Measurements from ENCODE around the gene EYS. TPM values are rescaled to one million over a fixed set of nuclear protein-coding genes. Genes with fewer than 3 reads are reported as not detected.

EYS gene
- total and polyA plus RNA-seq, 2 experiments from 2014 or later: under 0.01 to 0.15 TPM

DNA sequence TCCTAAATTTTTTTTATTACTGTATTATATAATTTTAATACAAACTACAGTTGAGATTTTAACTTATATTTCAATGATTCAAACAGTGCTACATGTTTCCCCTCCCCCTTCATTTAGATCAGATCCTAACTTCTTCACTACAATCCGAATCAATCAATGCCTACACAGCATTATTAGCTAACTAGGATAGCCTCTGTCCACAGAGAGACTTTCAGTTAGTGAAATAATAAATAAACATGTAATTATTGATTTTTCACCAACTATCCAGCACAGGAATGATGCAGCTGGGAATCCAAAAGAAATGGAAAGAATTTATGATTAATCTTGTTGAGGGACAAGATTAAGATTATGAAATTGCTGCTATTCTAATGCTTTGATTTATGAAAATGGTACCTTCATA, 1907.7 kb downstream of the EYS start:
- H3K9me3 ChIP-seq (ENCODE audit: low read depth): no peaks in the 10 kb centered on the region
- no peaks in the 10 kb centered on the region for H3K36me3 ChIP-seq
- DNase-seq (ENCODE audit: low read depth in 1 of 2, low spot score in 1 of 2): no peak
- H3K27me3 ChIP-seq: peaks cover 2% of the 10 kb centered on the region
- no peaks in the 10 kb centered on the region for H3K4me1 ChIP-seq (ENCODE audit: low read depth)
- TF ChIP-seq, protein P1, sequence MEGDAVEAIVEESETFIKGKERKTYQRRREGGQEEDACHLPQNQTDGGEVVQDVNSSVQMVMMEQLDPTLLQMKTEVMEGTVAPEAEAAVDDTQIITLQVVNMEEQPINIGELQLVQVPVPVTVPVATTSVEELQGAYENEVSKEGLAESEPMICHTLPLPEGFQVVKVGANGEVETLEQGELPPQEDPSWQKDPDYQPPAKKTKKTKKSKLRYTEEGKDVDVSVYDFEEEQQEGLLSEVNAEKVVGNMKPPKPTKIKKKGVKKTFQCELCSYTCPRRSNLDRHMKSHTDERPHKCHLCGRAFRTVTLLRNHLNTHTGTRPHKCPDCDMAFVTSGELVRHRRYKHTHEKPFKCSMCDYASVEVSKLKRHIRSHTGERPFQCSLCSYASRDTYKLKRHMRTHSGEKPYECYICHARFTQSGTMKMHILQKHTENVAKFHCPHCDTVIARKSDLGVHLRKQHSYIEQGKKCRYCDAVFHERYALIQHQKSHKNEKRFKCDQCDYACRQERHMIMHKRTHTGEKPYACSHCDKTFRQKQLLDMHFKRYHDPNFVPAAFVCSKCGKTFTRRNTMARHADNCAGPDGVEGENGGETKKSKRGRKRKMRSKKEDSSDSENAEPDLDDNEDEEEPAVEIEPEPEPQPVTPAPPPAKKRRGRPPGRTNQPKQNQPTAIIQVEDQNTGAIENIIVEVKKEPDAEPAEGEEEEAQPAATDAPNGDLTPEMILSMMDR (IDR thresholded peaks at IDR 0.05; ENCODE audit: low read depth, low read length): no peak
- H3K27ac ChIP-seq: no peak overlapping the region
- no peak overlapping the region for H3K4me3 ChIP-seq

DNA sequence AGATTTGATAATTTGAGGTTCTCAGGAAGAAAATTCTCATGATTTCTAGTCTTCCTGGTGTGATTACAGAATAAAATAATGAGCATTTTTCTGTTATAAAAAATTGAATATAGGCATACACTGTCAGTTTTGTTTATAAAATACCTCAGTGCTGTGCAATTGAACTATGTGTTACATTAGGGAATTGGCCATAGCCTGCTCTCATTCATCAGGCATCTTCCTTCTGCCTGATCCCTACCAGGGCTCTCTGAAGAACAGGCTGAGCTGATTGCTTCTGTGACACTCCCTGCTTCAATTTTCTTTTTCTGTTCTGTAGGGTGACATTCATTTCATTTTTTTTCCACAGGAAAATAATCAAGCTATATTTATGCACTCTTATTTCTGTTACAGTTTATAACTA, 1908.6 kb downstream of the EYS start:
- H3K27ac ChIP-seq: no peak overlapping the region
- H3K9me3 ChIP-seq (ENCODE audit: low read depth): no peaks in the 10 kb centered on the region
- no peaks in the 10 kb centered on the region for H3K36me3 ChIP-seq
- TF ChIP-seq, protein P1 (IDR thresholded peaks at IDR 0.05; ENCODE audit: low read depth, low read length): no peak
- no peaks in the 10 kb centered on the region for H3K4me1 ChIP-seq (ENCODE audit: low read depth)
- no peak overlapping the region for H3K4me3 ChIP-seq
- peaks cover 2% of the 10 kb centered on the region for H3K27me3 ChIP-seq
- no peak for DNase-seq (ENCODE audit: low read depth in 1 of 2, low spot score in 1 of 2)

DNA sequence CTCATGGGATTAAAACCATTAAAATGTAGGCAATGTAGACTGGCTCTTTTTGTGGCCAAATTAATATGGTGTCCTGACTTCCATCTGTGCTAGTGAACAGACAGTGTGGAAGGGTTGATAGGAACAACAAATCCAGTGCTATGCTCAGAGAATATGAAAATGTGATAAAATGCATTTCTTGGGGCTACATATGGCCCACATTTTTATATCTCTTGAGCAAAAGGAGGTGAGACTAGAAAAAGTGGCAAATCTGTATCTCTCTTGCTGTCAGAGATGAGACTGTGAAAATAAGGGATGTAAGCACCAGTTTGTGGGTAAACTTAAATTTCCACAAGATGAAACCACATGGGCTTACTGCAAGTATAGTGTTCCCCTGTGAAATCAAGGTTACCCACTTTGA, 1909.3 kb downstream of the EYS start:
- Histone ChIP-seq H3K4me1 (ENCODE audit: low read depth) (no peaks in the 10 kb centered on the region), H3K9me3 (ENCODE audit: low read depth) (no peaks in the 10 kb centered on the region), H3K27ac (no peak overlapping the region), H3K4me3 (no peak overlapping the region), H3K27me3 (peaks cover 2% of the 10 kb centered on the region), H3K36me3 (no peaks in the 10 kb centered on the region)
- no peak for DNase-seq (ENCODE audit: low read depth in 1 of 2, low spot score in 1 of 2)
- TF ChIP-seq, protein P1 (IDR thresholded peaks at IDR 0.05; ENCODE audit: low read depth, low read length): no peak

DNA sequence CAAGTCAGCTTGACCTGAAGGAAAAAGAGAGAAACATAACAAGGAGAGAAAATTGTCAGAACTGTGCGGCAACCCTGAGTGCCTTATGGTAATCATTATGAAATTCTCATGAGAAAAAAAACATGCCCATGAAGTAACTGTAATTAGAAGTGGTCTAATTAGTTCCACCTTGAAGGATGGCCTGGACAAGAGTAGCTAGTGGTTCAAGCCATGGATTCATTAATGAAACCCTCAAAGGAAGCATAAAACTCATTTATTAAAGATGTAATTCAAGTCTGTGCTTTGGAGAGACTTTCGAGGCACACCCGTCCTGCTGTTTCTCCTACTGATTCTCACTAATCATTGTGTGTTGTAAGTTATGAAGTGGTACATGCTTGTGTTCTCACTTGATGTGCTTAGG, 1911.2 kb downstream of the EYS start:
- Histone ChIP-seq H3K4me3 (no peak overlapping the region), H3K27me3 (peaks cover 2% of the 10 kb centered on the region), H3K36me3 (no peaks in the 10 kb centered on the region), H3K4me1 (ENCODE audit: low read depth) (no peaks in the 10 kb centered on the region), H3K9me3 (ENCODE audit: low read depth) (no peaks in the 10 kb centered on the region), H3K27ac (no peak overlapping the region)
- TF ChIP-seq, protein P1 (IDR thresholded peaks at IDR 0.05; ENCODE audit: low read depth, low read length): no peak
- no peak for DNase-seq (ENCODE audit: low read depth in 1 of 2, low spot score in 1 of 2)

DNA sequence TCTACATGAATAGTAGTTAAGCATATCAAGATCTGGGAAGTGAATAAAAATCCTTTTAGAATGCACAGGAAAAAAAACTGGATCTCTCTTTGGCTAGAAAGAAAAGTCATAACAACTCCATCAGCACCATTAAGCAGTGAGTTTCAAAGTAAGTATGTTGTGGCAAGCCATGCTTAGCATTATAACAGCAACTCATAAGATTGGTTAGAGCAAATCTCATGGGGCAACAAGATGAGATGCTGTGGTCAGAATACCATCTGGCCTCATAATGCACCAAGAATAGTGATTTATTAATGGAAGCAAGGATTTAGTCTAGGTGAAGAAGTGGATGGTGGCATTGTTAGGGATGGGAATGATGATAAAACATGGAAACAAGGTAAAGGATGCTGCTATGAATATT, 1912.0 kb downstream of the EYS start:
- DNase-seq (ENCODE audit: low read depth in 1 of 2, low spot score in 1 of 2): peak in 1 of 2 donors; percentile 7
- H3K27ac ChIP-seq: no peak overlapping the region
- H3K4me3 ChIP-seq: no peak overlapping the region
- no peaks in the 10 kb centered on the region for H3K36me3 ChIP-seq
- H3K27me3 ChIP-seq: peaks cover 2% of the 10 kb centered on the region
- H3K4me1 ChIP-seq (ENCODE audit: low read depth): no peaks in the 10 kb centered on the region
- TF ChIP-seq, protein P1 (IDR thresholded peaks at IDR 0.05; ENCODE audit: low read depth, low read length): no peak
- H3K9me3 ChIP-seq (ENCODE audit: low read depth): no peaks in the 10 kb centered on the region

All from cardiac muscle cell (in vitro differentiated cells and primary cell).